ENCODE results near the gene PRAMEF18.
"Not testable (repeated sequence)": the region's sequence is repeated elsewhere in the genome, so short reads cannot be mapped to it uniquely, and the experiment has no call there.

Gene PRAMEF18

DNA sequence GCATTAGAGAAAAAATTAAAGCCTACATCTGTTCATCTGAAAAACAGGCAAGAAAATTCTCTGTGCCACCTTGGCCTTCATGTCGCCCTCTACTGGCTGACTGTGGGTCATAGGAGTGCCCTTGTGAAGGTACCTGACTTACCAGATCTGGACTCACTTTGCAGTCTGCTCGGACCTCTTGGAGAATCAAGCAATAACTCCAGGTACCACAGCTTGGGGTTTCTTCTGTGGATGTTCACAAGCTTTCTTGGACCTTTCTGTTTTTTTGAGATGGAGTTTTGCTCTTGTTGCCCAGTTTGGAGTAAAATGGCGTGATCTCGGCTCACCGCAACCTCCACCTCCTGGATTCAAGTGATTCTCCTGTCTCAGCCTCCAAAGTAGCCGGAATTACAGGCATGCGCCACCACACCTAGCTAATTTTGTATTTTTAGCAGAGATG lies 2.4 kb upstream of the PRAMEF18 start:
- peak; percentile 16 to 60 for DNase-seq (ENCODE audit: low spot score in 2 of 2)
- H3K4me1 ChIP-seq, result no peaks in the 10 kb centered on the region
- H3K4me3 ChIP-seq, result no peak overlapping the region
- H3K9me3 ChIP-seq, result no peaks in the 10 kb centered on the region
- H3K36me3 ChIP-seq (replicated peaks), result no peaks in the 10 kb centered on the region
- H3K27me3 ChIP-seq (ENCODE audit: low read depth), result no peaks in the 10 kb centered on the region
- in situ Hi-C loops (cut with MboI; ENCODE audit: low sequenced_read_pairs), result no loop called here

- H3K4me3 ChIP-seq; DNase-seq (ENCODE audit: low spot score in 2 of 2); H3K9me3 ChIP-seq; in situ Hi-C loops (cut with MboI; ENCODE audit: low sequenced_read_pairs); H3K4me1 ChIP-seq; H3K27me3 ChIP-seq (ENCODE audit: low read depth); H3K36me3 ChIP-seq (replicated peaks): not testable (repeated sequence)
Observed at GRCh38 chr1:13227271-13228055, 1.5 kb upstream of the PRAMEF18 start.

- H3K4me3 ChIP-seq, result no peak overlapping the region
- H3K27me3 ChIP-seq (ENCODE audit: low read depth), result no peaks in the 10 kb centered on the region
- in situ Hi-C loops (cut with MboI; ENCODE audit: low sequenced_read_pairs), result no loop called here
- H3K4me1 ChIP-seq, result no peaks in the 10 kb centered on the region
- no peaks in the 10 kb centered on the region for H3K9me3 ChIP-seq
- no peaks in the 10 kb centered on the region for H3K36me3 ChIP-seq (replicated peaks)
- DNase-seq (ENCODE audit: low spot score in 2 of 2), result no peak
Observed at GRCh38 chr1:13224480-13225060, 1.4 kb downstream of the PRAMEF18 start.

DNA sequence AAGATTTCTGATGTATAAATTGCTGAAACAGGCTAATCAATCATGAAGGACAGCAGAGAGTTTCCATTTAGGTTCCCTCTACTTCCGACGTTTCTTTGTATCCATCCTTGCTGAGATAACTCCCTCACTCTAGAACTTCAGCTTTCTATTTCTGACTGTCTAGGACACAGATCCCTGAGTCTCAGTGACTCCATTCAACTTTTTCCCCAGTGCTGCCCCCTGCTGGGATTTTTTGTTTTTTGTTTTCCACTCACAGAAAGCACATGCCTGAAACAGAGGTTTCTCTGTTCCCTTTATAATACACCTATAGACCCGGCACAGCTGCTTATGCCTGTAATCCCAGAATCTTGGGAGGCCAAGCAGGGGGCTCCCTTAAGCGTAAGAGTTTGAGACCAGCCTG lies 3.2 kb downstream of the PRAMEF18 start:
- H3K27me3 ChIP-seq (ENCODE audit: low read depth); H3K4me1 ChIP-seq; H3K4me3 ChIP-seq; in situ Hi-C loops (cut with MboI; ENCODE audit: low sequenced_read_pairs); H3K36me3 ChIP-seq (replicated peaks); DNase-seq (ENCODE audit: low spot score in 2 of 2); H3K9me3 ChIP-seq: not testable (repeated sequence)

DNA sequence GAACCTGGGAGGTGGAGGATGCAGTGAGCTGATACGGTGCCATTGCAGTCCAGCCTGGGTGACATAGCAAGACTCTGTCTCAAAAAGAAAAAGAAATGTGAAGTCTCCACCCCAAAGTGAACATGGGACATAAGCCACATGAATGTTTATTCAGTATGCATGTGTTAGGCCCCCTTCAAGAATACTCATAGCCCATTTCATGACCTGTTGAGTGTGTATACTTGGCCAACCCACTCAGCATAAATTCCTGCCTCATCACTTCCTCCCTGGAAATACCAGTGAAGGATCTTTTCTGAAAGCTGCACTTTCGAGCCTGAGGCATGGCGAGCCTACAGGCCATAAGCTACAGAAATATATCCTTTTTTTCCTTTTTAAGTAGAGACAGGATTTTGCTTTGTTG lies 6.8 kb downstream of the PRAMEF18 start:
- H3K27me3 ChIP-seq (ENCODE audit: low read depth); H3K9me3 ChIP-seq; H3K4me3 ChIP-seq; DNase-seq (ENCODE audit: low spot score in 2 of 2); H3K36me3 ChIP-seq (replicated peaks); in situ Hi-C loops (cut with MboI; ENCODE audit: low sequenced_read_pairs); H3K4me1 ChIP-seq: not testable (repeated sequence)

GRCh38 chr1:13216619-13217018 lies 9.3 kb downstream of the PRAMEF18 start:
- in situ Hi-C loops (cut with MboI; ENCODE audit: low sequenced_read_pairs); H3K4me1 ChIP-seq: not testable (repeated sequence)

GRCh38 chr1:13208712-13209111 lies 17.2 kb downstream of the PRAMEF18 start:
- H3K4me3 ChIP-seq; H3K4me1 ChIP-seq; DNase-seq (ENCODE audit: low spot score in 2 of 2); H3K9me3 ChIP-seq; H3K36me3 ChIP-seq (replicated peaks); H3K27me3 ChIP-seq (ENCODE audit: low read depth); in situ Hi-C loops (cut with MboI; ENCODE audit: low sequenced_read_pairs): not testable (repeated sequence)

More at GRCh38 chr1:13216619-13217018, 9.3 kb downstream of the PRAMEF18 start:
- not testable (repeated sequence) for DNase-seq (ENCODE audit: low spot score in 2 of 2); H3K4me3 ChIP-seq; H3K27me3 ChIP-seq (ENCODE audit: low read depth); H3K36me3 ChIP-seq (replicated peaks); H3K9me3 ChIP-seq

DNA sequence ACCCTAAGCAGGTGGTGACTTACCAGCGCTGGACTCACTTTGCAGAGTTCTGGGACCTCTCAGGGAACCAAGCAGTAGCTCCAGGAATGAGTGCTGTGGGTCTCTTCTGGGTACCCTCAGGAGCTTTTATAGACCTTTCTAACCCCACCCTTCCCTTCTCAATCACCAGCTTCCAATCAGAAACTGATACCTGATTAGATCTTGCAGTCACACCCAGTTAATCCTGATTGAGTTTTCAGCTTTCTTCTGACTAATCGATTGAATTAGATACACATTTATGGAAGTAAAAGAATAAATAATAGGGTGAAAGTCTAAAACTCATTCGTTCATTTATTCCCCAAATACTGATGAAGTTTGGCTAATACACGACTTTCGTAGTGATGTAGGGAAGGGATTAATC lies 24.6 kb downstream of the PRAMEF18 start, which contains the start of gene PRAMEF13:
Gene PRAMEF13, minus strand, starts transcription at position 101 of the 400 bp plus-strand sequence. CDS start 1,820 bp downstream, outside the sequence.
- H3K9me3 ChIP-seq; H3K4me3 ChIP-seq; DNase-seq (ENCODE audit: low spot score in 2 of 2); H3K4me1 ChIP-seq; in situ Hi-C loops (cut with MboI; ENCODE audit: low sequenced_read_pairs); H3K36me3 ChIP-seq (replicated peaks); H3K27me3 ChIP-seq (ENCODE audit: low read depth): not testable (repeated sequence)
